Left lung (tissue), 10 donors: Measurements from ENCODE around the gene TMEM255B. TPM values are rescaled to one million over a fixed set of nuclear protein-coding genes. Genes with fewer than 3 reads are reported as not detected.
"Not testable (repeated sequence)": the region's sequence is repeated elsewhere in the genome, so short reads cannot be mapped to it uniquely, and the experiment has no call there.

Experiments used
- ATAC-seq: fragments of 200-7000 bp; cut with Tn5 transposase; one replicate; pipeline ENCODE4 v1.9.1; 2020; ENCODE audit warnings: moderate library complexity
- DNase-seq, 4 donors: peaks; one replicate each; pipeline ENCODE4 v3.0.0-alpha.2; 2013 to 2020
- H3K27ac ChIP-seq, 2 donors: fragments of 200-600 bp; sonication (generic) in 1 of 2; one replicate each; pipeline versions ENCODE4 v1.5.0 to v1.8.0; 2020 to 2021
- H3K27me3 ChIP-seq, 2 donors: fragments of 200-600 bp; sonication (generic) in 1 of 2; one replicate each; pipeline versions ENCODE4 v1.5.0 to v1.8.0; 2020 to 2021
- H3K36me3 ChIP-seq, 2 donors: fragments of 200-600 bp; sonication (generic) in 1 of 2; one replicate each; pipeline versions ENCODE4 v1.5.0 to v1.8.0; 2020 to 2021
- H3K4me1 ChIP-seq, 2 donors: fragments of 200-600 bp; one replicate each; pipeline ENCODE4 v1.8.0; 2021
- H3K4me3 ChIP-seq, 2 donors: fragments of 200-600 bp; sonication (generic) in 1 of 2; one replicate each; pipeline versions ENCODE4 v1.5.0 to v1.8.0; 2020 to 2021; ENCODE audit warnings: mild to moderate bottlenecking in 1 of 2
- H3K9me3 ChIP-seq, 2 donors: fragments of 200-600 bp; sonication (generic) in 1 of 2; one replicate each; pipeline versions ENCODE4 v1.5.0 to v1.8.0; 2020 to 2021
- intact Hi-C, 2 donors: fragments of 100-400 bp; cut with DNase I; formaldehyde crosslinking; loops; one replicate each; pipeline versions ENCODE4 v1.11.2 to v1.14.2; 2022
- polyA plus RNA-seq, 6 donors: library from polyadenylated mRNA; unstranded; fragments of 120-200 nt; gene quantifications; one replicate each; pipeline ENCODE4 v1.2.1, GENCODE V29; 2013; ENCODE audit not compliant: insufficient read length in 6 of 6
- total RNA-seq, 2 donors: library from RNA; stranded (reverse); fragmentation: NEBNext Ultra II Directional; extraction: Animal tissue kit (Norgen Biotek cat#: 25700); gene quantifications; one replicate each; pipeline ENCODE4 v1.2.1, GENCODE V29; 2021
- TF ChIP-seq, protein P1 (sequence below), 2 donors: fragments of 200-600 bp; sonication (generic) in 1 of 2; IDR thresholded peaks; one replicate each; pipeline versions ENCODE4 v1.5.0 to v1.8.0; 2021; ENCODE audit warnings: antibody characterized with exemption in 2 of 2
- donor health status: DM: no; HTN: yes; CAD: no.
- donor health status: DM: no; HTN: no; CAD: no.

TMEM255B gene
- total and polyA plus RNA-seq, 8 donors: 10.4 to 30.7 (median 15.7) TPM

DNA sequence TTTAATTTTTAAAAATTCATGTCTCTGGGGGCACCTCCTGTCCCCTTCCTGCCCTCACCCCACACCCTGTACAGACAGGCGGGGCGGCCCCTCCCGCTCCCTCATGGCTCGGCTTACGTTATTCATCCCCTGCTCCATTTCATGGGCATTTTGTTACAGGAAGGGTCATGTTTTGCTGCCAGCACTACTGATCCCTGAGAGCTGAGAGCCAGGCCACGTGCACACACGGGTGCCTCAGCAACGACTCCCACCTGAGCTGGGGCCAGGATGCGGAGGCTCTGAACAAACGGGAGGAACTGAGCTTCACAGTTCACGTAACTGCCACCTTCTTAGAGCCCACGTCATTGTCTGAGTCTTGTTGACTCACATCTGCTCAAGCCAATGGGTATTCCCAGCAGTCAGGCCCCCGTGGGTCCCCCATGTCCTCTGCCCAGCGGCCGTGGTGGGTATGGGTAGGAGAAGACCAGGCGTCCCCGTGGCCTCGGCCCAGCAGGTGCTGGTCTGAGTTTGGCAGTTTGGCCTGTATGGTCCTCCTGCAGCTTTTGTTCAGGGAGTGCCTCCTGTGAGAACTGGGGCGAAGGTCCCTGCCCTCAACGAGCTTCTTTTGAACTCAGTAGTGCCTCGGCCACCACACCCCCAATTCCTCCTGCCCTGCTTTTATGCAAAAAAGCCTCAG lies 16.4 kb upstream of the TMEM255B start:
- Histone ChIP-seq H3K4me3 (no peak overlapping the region), H3K36me3 (no peaks in the 10 kb centered on the region), H3K27ac (no peak overlapping the region), H3K27me3 (peaks cover 0 to 50% of the 10 kb centered on the region in 2 donors), H3K9me3 (no peaks in the 10 kb centered on the region), H3K4me1 (peaks cover 0 to 21% of the 10 kb centered on the region in 2 donors)
- TF ChIP-seq, protein P1, sequence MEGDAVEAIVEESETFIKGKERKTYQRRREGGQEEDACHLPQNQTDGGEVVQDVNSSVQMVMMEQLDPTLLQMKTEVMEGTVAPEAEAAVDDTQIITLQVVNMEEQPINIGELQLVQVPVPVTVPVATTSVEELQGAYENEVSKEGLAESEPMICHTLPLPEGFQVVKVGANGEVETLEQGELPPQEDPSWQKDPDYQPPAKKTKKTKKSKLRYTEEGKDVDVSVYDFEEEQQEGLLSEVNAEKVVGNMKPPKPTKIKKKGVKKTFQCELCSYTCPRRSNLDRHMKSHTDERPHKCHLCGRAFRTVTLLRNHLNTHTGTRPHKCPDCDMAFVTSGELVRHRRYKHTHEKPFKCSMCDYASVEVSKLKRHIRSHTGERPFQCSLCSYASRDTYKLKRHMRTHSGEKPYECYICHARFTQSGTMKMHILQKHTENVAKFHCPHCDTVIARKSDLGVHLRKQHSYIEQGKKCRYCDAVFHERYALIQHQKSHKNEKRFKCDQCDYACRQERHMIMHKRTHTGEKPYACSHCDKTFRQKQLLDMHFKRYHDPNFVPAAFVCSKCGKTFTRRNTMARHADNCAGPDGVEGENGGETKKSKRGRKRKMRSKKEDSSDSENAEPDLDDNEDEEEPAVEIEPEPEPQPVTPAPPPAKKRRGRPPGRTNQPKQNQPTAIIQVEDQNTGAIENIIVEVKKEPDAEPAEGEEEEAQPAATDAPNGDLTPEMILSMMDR (IDR thresholded peaks at IDR 0.05): no peak
- ATAC-seq: no peak
- DNase-seq: peak in 1 of 4 donors; percentile 69
- intact Hi-C loops: no loop called here

DNA sequence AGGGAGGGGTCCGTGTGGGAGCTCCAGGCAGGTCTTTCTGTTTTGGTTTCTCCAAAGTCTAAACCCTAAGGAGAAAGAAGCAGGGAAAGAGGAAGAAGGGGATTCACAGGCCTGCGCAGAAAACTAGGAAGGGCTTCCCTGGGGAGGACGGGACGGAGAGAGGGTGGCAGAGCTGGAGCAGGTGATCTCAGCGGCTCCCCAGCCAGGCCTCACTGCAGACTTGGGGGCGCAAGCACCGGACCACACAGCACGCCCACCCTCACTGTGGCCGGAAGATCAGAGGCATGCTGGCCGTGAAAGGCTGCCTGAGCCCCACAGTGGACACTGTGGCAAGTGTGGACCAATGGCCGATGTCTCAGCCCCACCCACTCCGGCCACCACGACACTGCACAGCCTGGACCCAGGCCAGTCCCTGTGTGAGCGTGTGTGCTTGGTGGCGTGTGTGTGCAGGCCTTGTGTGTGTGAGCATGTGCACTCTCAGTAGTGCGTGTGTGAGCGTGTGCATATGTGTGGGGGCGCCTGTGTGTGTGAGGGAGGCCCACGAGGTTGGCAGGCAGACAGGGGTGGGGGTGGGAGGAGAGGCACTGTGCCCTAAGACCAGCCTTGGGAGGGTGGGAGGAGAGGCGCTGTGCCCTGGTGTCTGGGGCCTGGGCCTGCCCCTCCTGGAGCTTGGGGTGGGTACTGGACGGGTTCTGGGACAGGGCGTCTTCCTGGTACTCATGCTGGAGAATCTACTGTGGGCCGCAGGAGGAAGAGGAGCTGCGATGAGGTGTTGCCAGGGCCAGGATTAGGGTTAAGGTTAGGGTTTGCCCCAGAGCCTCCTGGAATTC lies 15.4 kb upstream of the TMEM255B start:
- H3K36me3 ChIP-seq: no peaks in the 10 kb centered on the region
- peaks cover 0 to 21% of the 10 kb centered on the region in 2 donors for H3K4me1 ChIP-seq
- H3K9me3 ChIP-seq: no peaks in the 10 kb centered on the region
- intact Hi-C loops: no loop called here
- DNase-seq: peak in 1 of 4 donors; percentile 60
- no peak overlapping the region for H3K4me3 ChIP-seq
- ATAC-seq: no peak
- no peak overlapping the region for H3K27ac ChIP-seq
- TF ChIP-seq, protein P1 (IDR thresholded peaks at IDR 0.05): no peak
- peaks cover 0 to 48% of the 10 kb centered on the region in 2 donors for H3K27me3 ChIP-seq

DNA sequence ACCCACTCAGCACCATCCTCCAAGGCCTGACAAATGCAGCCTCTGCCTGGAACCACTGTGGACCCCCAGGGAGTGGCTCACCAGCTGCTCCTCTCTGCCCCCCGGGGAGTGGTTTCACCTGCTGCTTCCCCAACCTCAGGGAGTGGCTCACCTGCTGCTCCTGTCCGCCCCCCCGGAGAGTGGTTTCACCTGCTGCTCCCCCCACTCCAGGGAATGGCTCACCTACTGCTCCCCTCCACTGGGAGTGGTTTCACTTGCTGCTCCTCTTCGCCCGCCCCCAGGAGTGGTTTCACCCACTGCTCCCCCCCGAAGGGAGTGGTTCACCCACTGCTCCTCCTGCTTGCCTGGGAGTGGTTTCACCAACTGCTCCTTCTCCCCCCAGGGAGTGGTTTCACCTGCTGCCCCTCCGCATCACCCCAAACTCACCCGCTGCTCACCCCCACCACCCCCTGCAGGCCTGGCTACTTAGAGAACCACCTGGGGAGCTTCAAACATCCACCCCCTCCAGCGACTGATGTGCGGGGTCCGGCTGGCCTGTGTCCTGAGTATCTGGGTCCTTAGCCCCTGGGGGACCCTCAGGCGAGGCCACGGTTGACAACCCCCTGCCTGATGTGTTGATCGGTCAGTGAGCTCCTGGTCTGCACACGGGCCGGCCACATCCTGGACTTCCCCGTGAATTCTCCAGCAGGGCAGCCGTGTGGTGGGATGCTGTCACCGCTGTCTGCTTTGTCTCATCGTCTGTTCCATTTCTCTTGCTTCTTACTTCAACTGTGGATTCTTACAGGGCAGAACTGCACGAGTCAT lies 14.6 kb upstream of the TMEM255B start:
- Histone ChIP-seq H3K27me3 (peaks cover 0 to 39% of the 10 kb centered on the region in 2 donors), H3K4me3 (no peak overlapping the region), H3K9me3 (no peaks in the 10 kb centered on the region), H3K4me1 (peaks cover 0 to 21% of the 10 kb centered on the region in 2 donors), H3K36me3 (no peaks in the 10 kb centered on the region), H3K27ac (no peak overlapping the region)
- TF ChIP-seq, protein P1 (IDR thresholded peaks at IDR 0.05): no peak
- intact Hi-C loops: no loop called here
- DNase-seq (peak in 1 of 4 donors; percentile 46), ATAC-seq (no peak)

DNA sequence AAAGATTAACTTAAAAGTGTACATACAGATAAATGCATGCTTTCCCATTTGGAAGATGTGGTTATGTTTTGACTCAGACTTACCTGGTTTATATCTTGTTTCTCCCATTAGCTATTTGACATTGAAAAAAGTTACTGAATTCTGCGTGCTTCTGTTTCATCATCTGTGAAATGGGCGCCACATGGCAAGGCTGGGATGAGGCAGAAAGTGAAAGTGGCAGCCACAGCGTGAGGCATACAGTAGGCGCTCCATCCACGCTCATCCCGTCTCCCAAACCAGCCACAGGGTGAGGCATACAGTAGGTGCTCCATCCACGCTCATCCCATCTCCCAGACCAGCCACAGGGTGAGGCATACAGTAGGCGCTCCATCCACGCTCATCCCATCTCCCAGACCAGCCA lies 14.0 kb upstream of the TMEM255B start:
- no peaks in the 10 kb centered on the region for H3K9me3 ChIP-seq
- TF ChIP-seq, protein P1 (IDR thresholded peaks at IDR 0.05): no peak

DNA sequence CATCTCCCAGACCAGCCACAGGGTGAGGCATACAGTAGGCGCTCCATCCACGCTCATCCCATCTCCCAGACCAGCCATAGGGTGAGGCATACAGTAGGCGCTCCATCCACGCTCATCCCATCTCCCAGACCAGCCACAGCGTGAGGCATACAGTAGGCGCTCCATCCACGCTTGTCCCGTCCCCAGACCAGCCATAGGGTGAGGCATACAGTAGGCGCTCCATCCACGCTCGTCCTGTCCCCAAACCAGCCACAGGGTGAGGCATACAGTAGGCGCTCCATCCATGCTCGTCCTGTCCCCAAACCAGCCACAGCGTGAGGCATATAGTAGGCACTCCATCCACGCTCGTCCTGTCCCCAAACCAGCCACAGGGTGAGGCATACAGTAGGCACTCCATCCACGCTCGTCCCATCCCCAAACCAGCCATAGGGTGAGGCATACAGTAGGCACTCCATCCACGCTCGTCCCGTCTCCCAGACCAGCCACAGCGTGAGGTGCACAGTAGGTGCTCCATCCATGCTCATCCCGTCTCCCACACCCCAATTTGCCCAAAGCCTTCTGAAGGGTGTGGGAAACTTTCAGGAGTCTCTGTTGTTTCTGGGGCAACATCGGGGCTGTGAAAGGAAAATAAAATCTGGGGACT lies 13.4 kb upstream of the TMEM255B start:
- Histone ChIP-seq H3K27me3 (peaks cover 0 to 27% of the 10 kb centered on the region in 2 donors), H3K4me1 (peaks cover 0 to 21% of the 10 kb centered on the region in 2 donors)
- H3K27ac ChIP-seq, ATAC-seq, H3K36me3 ChIP-seq, DNase-seq, H3K9me3 ChIP-seq, H3K4me3 ChIP-seq, intact Hi-C loops: not testable (repeated sequence)

More for the DNA sequence above, 14.0 kb upstream of the TMEM255B start:
- ATAC-seq: no peak
- peaks cover 0 to 33% of the 10 kb centered on the region in 2 donors for H3K27me3 ChIP-seq
- DNase-seq: no peak
- no peak overlapping the region for H3K27ac ChIP-seq
- intact Hi-C loops: no loop called here
- H3K4me3 ChIP-seq: no peak overlapping the region
- H3K36me3 ChIP-seq: no peaks in the 10 kb centered on the region
- H3K4me1 ChIP-seq: peaks cover 0 to 21% of the 10 kb centered on the region in 2 donors
